Activated CD8-positive, alpha-beta T cell treated with anti-CD3 and anti-CD28 coated beads for 36 hours (primary cell): Measurements from ENCODE around the gene ICOS. TPM values are rescaled to one million over a fixed set of nuclear protein-coding genes. Genes with fewer than 3 reads are reported as not detected.
A peak's percentile ranks its signal among the peaks of the same experiment; 100 is the strongest.

Experiments
- ATAC-seq: fragments of 200-7000 bp; cut with Tn5 transposase; one replicate; pipeline ENCODE4 v1.10.0; 2021; ENCODE audit warnings: mild to moderate bottlenecking, moderate library complexity
- CTCF ChIA-PET: fragments of 350-600 bp; sonication (Branson Sonifier 250); formaldehyde crosslinking; loops from one replicate; lab custom pipeline; 2021; ENCODE audit warnings: antibody characterized with exemption; lab: Charles Lee
- POLR2A ChIA-PET: fragments of 350-600 bp; sonication (Branson Sonifier 250); formaldehyde crosslinking; loops from one replicate; lab custom pipeline; 2021; ENCODE audit warnings: antibody characterized with exemption; lab: Charles Lee
- DNase-seq: peaks from one replicate; pipeline ENCODE4 v3.0.0-alpha.2; 2020
- H3K27ac Mint-ChIP-seq: one replicate; pipeline ENCODE4 v1.8.0; 2021; ENCODE audit warnings: mild to moderate bottlenecking, mixed read lengths
- H3K27me3 Mint-ChIP-seq: one replicate; pipeline ENCODE4 v1.8.0; 2021; ENCODE audit warnings: mixed read lengths
- H3K36me3 Mint-ChIP-seq: one replicate; pipeline ENCODE4 v1.8.0; 2021; ENCODE audit warnings: low read depth, mixed read lengths
- H3K4me1 Mint-ChIP-seq: one replicate; pipeline ENCODE4 v1.8.0; 2021; ENCODE audit warnings: low read depth, mixed read lengths
- H3K4me3 Mint-ChIP-seq: one replicate; pipeline ENCODE4 v1.8.0; 2021; ENCODE audit warnings: mild to moderate bottlenecking, moderate library complexity, mixed read lengths
- H3K9me3 Mint-ChIP-seq: one replicate; pipeline ENCODE4 v1.8.0; 2021; ENCODE audit warnings: mixed read lengths
- CTCF ChIP-seq: fragments of 200-600 bp; IDR thresholded peaks from one replicate; pipeline ENCODE4 v1.8.0; 2022; ENCODE audit warnings: antibody characterized with exemption, mild to moderate bottlenecking
- intact Hi-C: fragments of 100-400 bp; cut with micrococcal nuclease; formaldehyde crosslinking; loops from one replicate; pipeline ENCODE4 v1.10.0; 2022
- total RNA-seq, 2 experiments: library from RNA; stranded (reverse); gene quantifications; one replicate each; pipeline ENCODE4 v1.2.3, GENCODE V29; 2021

The ICOS gene
- total RNA-seq, 2 experiments from 2014 or later: 55.0 to 55.6 TPM

GRCh38 chr2:203989521-203989920 lies 53.0 kb downstream of the ICOS start:
- no peak overlapping the region for H3K4me3 Mint-ChIP-seq
- POLR2A ChIA-PET: interaction anchor here (0.9 to 1.0 kb wide), 2 partner anchors 10 to 120 kb away, joined by 3 to 4 read pairs; no protein-coding TSS in a partner anchor

GRCh38 chr2:203992509-203992908 lies 55.9 kb downstream of the ICOS start:
- no peak overlapping the region for H3K4me3 Mint-ChIP-seq
- H3K4me1 Mint-ChIP-seq: peaks cover 44% of the 10 kb centered on the region
- CTCF ChIA-PET: interaction anchor here (1.0 kb wide), 1 partner anchor 26 kb away, joined by 3 read pairs; no protein-coding TSS in a partner anchor
- DNase-seq (no peak), ATAC-seq (peak; percentile 55)
- POLR2A ChIA-PET: interaction anchor here (0.8 kb wide), 2 partner anchors 27 to 121 kb away, joined by 3 read pairs; no protein-coding TSS in a partner anchor
- peaks cover 3% of the 10 kb centered on the region for H3K9me3 Mint-ChIP-seq
- no peak for TF ChIP-seq CTCF
- intact Hi-C loops: loop anchor here (2.0 kb wide), 1 partner anchor 44 kb away; no protein-coding TSS in a partner anchor
- no peak overlapping the region for H3K27ac Mint-ChIP-seq
- no peaks in the 10 kb centered on the region for H3K27me3 Mint-ChIP-seq
- H3K36me3 Mint-ChIP-seq: peaks cover 2% of the 10 kb centered on the region

More at GRCh38 chr2:203989521-203989920, 53.0 kb downstream of the ICOS start:
- intact Hi-C loops: no loop called here
- CTCF ChIA-PET: interaction anchor here (0.7 kb wide), 1 partner anchor 61 kb away, joined by 3 read pairs; no protein-coding TSS in a partner anchor
- Mint-ChIP-seq H3K9me3 (peaks cover 1% of the 10 kb centered on the region), H3K4me1 (peaks cover 41% of the 10 kb centered on the region), H3K27me3 (no peaks in the 10 kb centered on the region), H3K36me3 (peaks cover 2% of the 10 kb centered on the region), H3K27ac (peak overlapping the region; percentile 60)
- DNase-seq (no peak), ATAC-seq (no peak)
- no peak for TF ChIP-seq CTCF

GRCh38 chr2:203993011-203993410 lies 56.4 kb downstream of the ICOS start:
- CTCF ChIA-PET: interaction anchor here (1.0 kb wide), 4 partner anchors 21 to 64 kb away, joined by 3 to 5 read pairs (median 4); no protein-coding TSS in a partner anchor
- no peak for TF ChIP-seq CTCF

GRCh38 chr2:203993560-203993959 lies 57.0 kb downstream of the ICOS start:
- Mint-ChIP-seq H3K27me3 (no peaks in the 10 kb centered on the region), H3K4me3 (no peak overlapping the region), H3K27ac (no peak overlapping the region), H3K4me1 (peaks cover 48% of the 10 kb centered on the region), H3K36me3 (peaks cover 2% of the 10 kb centered on the region), H3K9me3 (peaks cover 2% of the 10 kb centered on the region)
- ATAC-seq (peak; percentile 13), DNase-seq (no peak)
- no peak for TF ChIP-seq CTCF
- POLR2A ChIA-PET: interaction anchor here (0.8 to 2.3 kb wide), 6 partner anchors 13 to 122 kb away, joined by 3 to 7 read pairs (median 3); no protein-coding TSS in a partner anchor
- intact Hi-C loops: loop anchor here (2.0 kb wide), 1 partner anchor 45 kb away; no protein-coding TSS in a partner anchor
- CTCF ChIA-PET: interaction anchor here (1.0 to 4.5 kb wide), 5 partner anchors 12 to 65 kb away, joined by 3 to 18 read pairs (median 4); no protein-coding TSS in a partner anchor

More at GRCh38 chr2:203993011-203993410, 56.4 kb downstream of the ICOS start:
- ATAC-seq (no peak), DNase-seq (no peak)
- Mint-ChIP-seq H3K4me3 (no peak overlapping the region), H3K27ac (no peak overlapping the region), H3K9me3 (peaks cover 2% of the 10 kb centered on the region), H3K4me1 (peaks cover 46% of the 10 kb centered on the region), H3K27me3 (no peaks in the 10 kb centered on the region), H3K36me3 (peaks cover 2% of the 10 kb centered on the region)
- POLR2A ChIA-PET: interaction anchor here (0.8 to 2.3 kb wide), 6 partner anchors 27 to 122 kb away, joined by 3 to 7 read pairs (median 3); no protein-coding TSS in a partner anchor
- intact Hi-C loops: loop anchor here (2.0 kb wide), 1 partner anchor 44 kb away; no protein-coding TSS in a partner anchor

- peaks cover 2% of the 10 kb centered on the region for H3K36me3 Mint-ChIP-seq
- peaks cover 48% of the 10 kb centered on the region for H3K4me1 Mint-ChIP-seq
- H3K27ac Mint-ChIP-seq: peak overlapping the region; percentile 55
- no peak for TF ChIP-seq CTCF
- CTCF ChIA-PET: interaction anchor here (0.9 to 4.5 kb wide), 4 partner anchors 11 to 66 kb away, joined by 3 to 18 read pairs (median 3); no protein-coding TSS in a partner anchor
- POLR2A ChIA-PET: interaction anchor here (2.3 kb wide), 1 partner anchor 45 kb away, joined by 7 read pairs; no protein-coding TSS in a partner anchor
- ATAC-seq (peak; percentile 25), DNase-seq (no peak)
- no peak overlapping the region for H3K4me3 Mint-ChIP-seq
- H3K27me3 Mint-ChIP-seq: no peaks in the 10 kb centered on the region
- peaks cover 2% of the 10 kb centered on the region for H3K9me3 Mint-ChIP-seq
- intact Hi-C loops: no loop called here
These were observed 58.2 kb downstream of the ICOS start for GRCh38 chr2:203994735-203995134.
